Measurements from ENCODE around the gene ZNF618.

- TF ChIP-seq EZH2 (IDR thresholded peaks at IDR 0.05; ENCODE audit: borderline replicate concordance, low read length) (no peak), CTCF (conservative IDR thresholded peaks at IDR 0.05 in 1 of 2, IDR thresholded peaks at IDR 0.05 in 1 of 2; ENCODE audit: extremely low read depth in 1 of 2, insufficient read depth in 1 of 2, low read depth in 1 of 2, low read length in 2 of 2) (peak in 1 of 2 donors; percentile 22)
Measured at GRCh38 chr9:113993838-113994540, 117.9 kb downstream of the ZNF618 start.

Measured in mammary epithelial cell (primary cell).